GM12892 (cell line): ENCODE data around the gene CACNA1F.

Source experiments
- POLR2A ChIP-seq: IDR thresholded peaks from 2 replicates; pipeline ENCODE4 v1.6.1; 2011; ENCODE audit warnings: low read depth, low read length, control low read depth
- POLR2AphosphoS5 ChIP-seq: IDR thresholded peaks from 2 replicates; pipeline ENCODE4 v1.6.1; 2011; ENCODE audit warnings: low read depth, low read length, control low read depth
- TAF1 ChIP-seq: IDR thresholded peaks from 2 replicates; pipeline ENCODE4 v1.6.1; 2011; ENCODE audit warnings: low read depth, mild to moderate bottlenecking, control low read depth, low read length, borderline replicate concordance

DNA sequence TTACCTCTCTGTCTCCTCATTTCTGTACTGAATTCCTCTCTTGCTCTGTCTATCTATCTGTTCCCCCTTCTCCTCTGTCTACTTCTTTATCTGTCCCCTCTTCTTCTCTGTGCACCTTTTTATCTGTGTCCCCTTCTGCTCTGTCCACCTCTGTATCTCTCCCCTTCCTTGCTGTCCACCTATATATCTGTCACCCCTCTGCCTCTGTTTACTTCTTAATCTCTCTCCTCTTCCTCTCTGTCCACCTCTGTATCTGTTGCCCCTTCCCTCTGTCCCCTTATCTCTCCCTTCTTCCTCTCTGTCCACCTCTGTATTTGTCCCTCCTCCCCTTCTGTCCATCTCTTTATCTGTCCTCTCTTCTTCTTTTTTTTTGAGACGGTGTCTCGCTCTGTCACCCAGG lies 11.1 kb upstream of the CACNA1F start:
- no peak for TF ChIP-seq POLR2A
- TF ChIP-seq POLR2AphosphoS5 = no peak
- TF ChIP-seq TAF1 = no peak
